ENCODE measurements around the gene PRR12.

The PRR12 gene

GRCh38 chr19:49651029-49651819 is 60.2 kb downstream of the PRR12 start:
- DNase-seq, result no peak

- DNase-seq, result no peak
Observed at GRCh38 chr19:49651820-49652550, 61.0 kb downstream of the PRR12 start.

- no peak for DNase-seq
Observed at GRCh38 chr19:49652551-49653465, 61.8 kb downstream of the PRR12 start.

- no peak for DNase-seq
Observed at GRCh38 chr19:49653466-49653806, 62.5 kb downstream of the PRR12 start.

GRCh38 chr19:49654581-49654980 is 63.6 kb downstream of the PRR12 start:
- no peak for DNase-seq

GRCh38 chr19:49655570-49656455 is 64.8 kb downstream of the PRR12 start:
- DNase-seq, result no peak

- no peak for DNase-seq
Observed at GRCh38 chr19:49656456-49657109, 65.6 kb downstream of the PRR12 start.

GRCh38 chr19:49657493-49658138 is 66.6 kb downstream of the PRR12 start:
- DNase-seq, result no peak

GRCh38 chr19:49658139-49658517 is 67.1 kb downstream of the PRR12 start:
- DNase-seq, result no peak

GRCh38 chr19:49658566-49659442 is 67.8 kb downstream of the PRR12 start:
- no peak for DNase-seq

GRCh38 chr19:49660338-49660961 is 69.5 kb downstream of the PRR12 start:
- no peak for DNase-seq

GRCh38 chr19:49662011-49662410 is 71.0 kb downstream of the PRR12 start:
- no peak for DNase-seq

- DNase-seq, result no peak
Observed at GRCh38 chr19:49663224-49663623, 72.2 kb downstream of the PRR12 start.

GRCh38 chr19:49664171-49665035 is 73.4 kb downstream of the PRR12 start:
- peak; percentile 68 to 69 for DNase-seq

GRCh38 chr19:49665036-49665350 is 74.0 kb downstream of the PRR12 start:
- no peak for DNase-seq

- peak; percentile 94 to 96 for DNase-seq
Observed at GRCh38 chr19:49665351-49666119, 74.6 kb downstream of the PRR12 start, which contains the start of the genes BCL2L12 and IRF3. Gene BCL2L12, plus strand, starts transcription at chr19:49665933. Its CDS starts 760 bp downstream, at chr19:49666693. Gene IRF3, minus strand, starts transcription at chr19:49665857. Its CDS starts 1,019 bp downstream, at chr19:49664838.

GRCh38 chr19:49666120-49666444 is 75.1 kb downstream of the PRR12 start:
- DNase-seq, result peak; percentile 69 to 86

- DNase-seq, result no peak
Observed at GRCh38 chr19:49667473-49667872, 76.5 kb downstream of the PRR12 start.

All from Kasumi-1 (cell line).